ENCODE results near the gene ADGRL4. TPM values are rescaled to one million over a fixed set of nuclear protein-coding genes. Genes with fewer than 3 reads are reported as not detected.

The ADGRL4 gene
- total and polyA plus RNA-seq, 2 experiments from 2014 or later, result 0.24 to 0.32 TPM

GRCh38 chr1:78916986-78917385 is 89.5 kb downstream of the ADGRL4 start (continued):
- TF ChIP-seq CTCF (conservative IDR thresholded peaks at IDR 0.05; ENCODE audit: low read depth in 2 of 2) (no peak), JUNB (IDR thresholded peaks at IDR 0.05; ENCODE audit: unreplicated experiment) (no peak), ETS1 (IDR thresholded peaks at IDR 0.05) (no peak), POLR2AphosphoS5 (IDR thresholded peaks at IDR 0.05; ENCODE audit: low read depth) (no peak), CREB1 (CRISPR knock-in tag; IDR thresholded peaks at IDR 0.05; ENCODE audit: low read depth) (no peak), REST (IDR thresholded peaks at IDR 0.05; ENCODE audit: unreplicated experiment) (no peak), NANOG (IDR thresholded peaks at IDR 0.05; ENCODE audit: borderline replicate concordance) (no peak)

GRCh38 chr1:78913950-78914349 is 92.6 kb downstream of the ADGRL4 start:
- Mint-ChIP-seq H3K27me3 (ENCODE audit: insufficient read depth, low read depth, poor library complexity) (peaks cover 1% of the 10 kb centered on the region), H3K4me3 (no peak overlapping the region), H3K9me3 (no peaks in the 10 kb centered on the region), H3K27ac (no peak overlapping the region), H3K36me3 (ENCODE audit: low read depth) (no peaks in the 10 kb centered on the region), H3K4me1 (no peaks in the 10 kb centered on the region)
- Histone ChIP-seq H3K4me2 (no peak overlapping the region), H2AFZ (no peak overlapping the region), H3F3A (replicated peaks; ENCODE audit: low read depth) (no peaks in the 10 kb centered on the region), H3K4me3 (no peak overlapping the region), H4K20me1 (replicated peaks; ENCODE audit: insufficient read depth) (no peaks in the 10 kb centered on the region), H3K27me3 (ENCODE audit: insufficient read depth) (no peaks in the 10 kb centered on the region), H3K36me3 (ENCODE audit: insufficient read depth) (no peaks in the 10 kb centered on the region), H3K27ac (ENCODE audit: low read depth) (no peak overlapping the region), H3K4me1 (ENCODE audit: insufficient read depth) (no peaks in the 10 kb centered on the region), H3K9me2 (ENCODE audit: insufficient read depth) (no peaks in the 10 kb centered on the region), H3K79me2 (replicated peaks; ENCODE audit: insufficient read depth) (no peaks in the 10 kb centered on the region)
- ATAC-seq (no peak), DNase-seq (ENCODE audit: low spot score) (no peak)
- TF ChIP-seq ZNF114 (CRISPR knock-in tag; IDR thresholded peaks at IDR 0.05) (no peak), CREB1 (CRISPR knock-in tag; IDR thresholded peaks at IDR 0.05; ENCODE audit: low read depth) (no peak), NANOG (IDR thresholded peaks at IDR 0.05; ENCODE audit: borderline replicate concordance) (no peak), REST (IDR thresholded peaks at IDR 0.05; ENCODE audit: unreplicated experiment) (no peak), EZH2phosphoT487 (IDR thresholded peaks at IDR 0.05; ENCODE audit: unreplicated experiment) (no peak), STAT1 (IDR thresholded peaks at IDR 0.05; ENCODE audit: unreplicated experiment) (no peak), JUNB (IDR thresholded peaks at IDR 0.05; ENCODE audit: unreplicated experiment) (no peak), ZNF331 (CRISPR knock-in tag; IDR thresholded peaks at IDR 0.05; ENCODE audit: low read depth) (no peak), CTCF (conservative IDR thresholded peaks at IDR 0.05; ENCODE audit: low read depth in 2 of 2) (no peak), EZH2 (IDR thresholded peaks at IDR 0.05; ENCODE audit: low read depth, unreplicated experiment) (no peak), POLR2AphosphoS5 (IDR thresholded peaks at IDR 0.05; ENCODE audit: low read depth) (no peak), ETS1 (IDR thresholded peaks at IDR 0.05) (no peak)

Data from GM23338 (cell line).